Astrocyte (in vitro differentiated cells and primary cell): Measurements from ENCODE around the gene CYBA.

Experiments
- CTCF ChIP-seq: IDR thresholded peaks from 2 replicates; pipeline ENCODE4 v1.5.1; 2011; ENCODE audit warnings: low read depth, mild to moderate bottlenecking, inconsistent platforms, low read length, moderate library complexity; ENCODE audit not compliant: insufficient read depth
- EZH2 ChIP-seq: IDR thresholded peaks from 2 replicates; pipeline ENCODE4 v1.6.1; 2012; ENCODE audit warnings: mild to moderate bottlenecking, low read length, inconsistent platforms; ENCODE audit not compliant: insufficient read depth

GRCh38 chr16:88629835-88630234 lies 21.0 kb downstream of the CYBA start:
- TF ChIP-seq CTCF (no peak), EZH2 (no peak)
